ENCODE results near the gene GNA12.
A peak's percentile ranks its signal among the peaks of the same experiment; 100 is the strongest.

GNA12 gene

GRCh38 chr7:2775785-2776184 lies 68.3 kb downstream of the GNA12 start:
- no peak for DNase-seq (ENCODE audit: low spot score)

- DNase-seq (ENCODE audit: low spot score) = peak; percentile 72
Measured at GRCh38 chr7:2775376-2775775, 68.7 kb downstream of the GNA12 start.

GRCh38 chr7:2774935-2775334 lies 69.2 kb downstream of the GNA12 start:
- DNase-seq (ENCODE audit: low spot score) = no peak

- DNase-seq (ENCODE audit: low spot score) = no peak
Measured at GRCh38 chr7:2774280-2774679, 69.8 kb downstream of the GNA12 start.

- no peak for DNase-seq (ENCODE audit: low spot score)
Measured at GRCh38 chr7:2773608-2774007, 70.5 kb downstream of the GNA12 start.

- DNase-seq (ENCODE audit: low spot score) = no peak
Measured at GRCh38 chr7:2771274-2771731, 72.8 kb downstream of the GNA12 start.

GRCh38 chr7:2764621-2765020 lies 79.5 kb downstream of the GNA12 start:
- no peak for DNase-seq (ENCODE audit: low spot score)

- no peak for DNase-seq (ENCODE audit: low spot score)
Measured at GRCh38 chr7:2763597-2763996, 80.5 kb downstream of the GNA12 start.

GRCh38 chr7:2761801-2762497 lies 82.2 kb downstream of the GNA12 start:
- no peak for DNase-seq (ENCODE audit: low spot score)

GRCh38 chr7:2761131-2761624 lies 82.9 kb downstream of the GNA12 start:
- DNase-seq (ENCODE audit: low spot score) = no peak

GRCh38 chr7:2760098-2760889 lies 83.8 kb downstream of the GNA12 start:
- peak; percentile 55 for DNase-seq (ENCODE audit: low spot score)

GRCh38 chr7:2759736-2760097 lies 84.4 kb downstream of the GNA12 start:
- peak; percentile 73 for DNase-seq (ENCODE audit: low spot score)

GRCh38 chr7:2758673-2759616 lies 85.2 kb downstream of the GNA12 start:
- no peak for DNase-seq (ENCODE audit: low spot score)

GRCh38 chr7:2757904-2758672 lies 86.0 kb downstream of the GNA12 start:
- DNase-seq (ENCODE audit: low spot score) = peak; percentile 68

- peak; percentile 81 for DNase-seq (ENCODE audit: low spot score)
Measured at GRCh38 chr7:2757361-2757903, 86.7 kb downstream of the GNA12 start.

- DNase-seq (ENCODE audit: low spot score) = no peak
Measured at GRCh38 chr7:2755531-2755930, 88.6 kb downstream of the GNA12 start.

- DNase-seq (ENCODE audit: low spot score) = no peak
Measured at GRCh38 chr7:2754912-2755311, 89.2 kb downstream of the GNA12 start.

- DNase-seq (ENCODE audit: low spot score) = no peak
Measured at GRCh38 chr7:2754086-2754485, 90.0 kb downstream of the GNA12 start.

- no peak for DNase-seq (ENCODE audit: low spot score)
Measured at GRCh38 chr7:2753148-2753547, 91.0 kb downstream of the GNA12 start.

GRCh38 chr7:2751086-2751485 lies 93.0 kb downstream of the GNA12 start:
- no peak for DNase-seq (ENCODE audit: low spot score)

- DNase-seq (ENCODE audit: low spot score) = no peak
Measured at GRCh38 chr7:2750004-2750407, 94.1 kb downstream of the GNA12 start.

Data from Ammon's horn (tissue), 1 donor.